Nephron (organoid): ENCODE results near the gene ANGPT4.

ENCODE experiments used
- H3K27ac Mint-ChIP-seq, 3 experiments: 2 replicates each; pipeline ENCODE4 v1.8.0; 2020; ENCODE audit warnings: mixed read lengths in 3 of 3, mild to moderate bottlenecking in 2 of 3, moderate library complexity in 1 of 3
- H3K27me3 Mint-ChIP-seq: 2 replicates; pipeline ENCODE4 v1.8.0; 2021; ENCODE audit warnings: low read depth, mild to moderate bottlenecking, moderate library complexity, mixed read lengths
- H3K36me3 Mint-ChIP-seq: 2 replicates; pipeline ENCODE4 v1.8.0; 2020; ENCODE audit warnings: low read depth, mixed read lengths
- H3K4me1 Mint-ChIP-seq: 2 replicates; pipeline ENCODE4 v1.8.0; 2020; ENCODE audit warnings: mixed read lengths
- H3K4me3 Mint-ChIP-seq, 3 experiments: 2 replicates each; pipeline ENCODE4 v1.8.0; 2020; ENCODE audit warnings: mild to moderate bottlenecking in 3 of 3, mixed read lengths in 3 of 3, moderate library complexity in 2 of 3
- H3K9me3 Mint-ChIP-seq: 2 replicates; pipeline ENCODE4 v1.8.0; 2020; ENCODE audit warnings: mixed read lengths
- CTCF ChIP-seq, 3 experiments: fragments of 200-600 bp; sonication (generic); IDR thresholded peaks; one replicate each; pipeline ENCODE4 v1.5.0; 2021; ENCODE audit warnings: antibody characterized with exemption in 3 of 3; ENCODE audit not compliant: unreplicated experiment in 3 of 3

ANGPT4 gene

DNA sequence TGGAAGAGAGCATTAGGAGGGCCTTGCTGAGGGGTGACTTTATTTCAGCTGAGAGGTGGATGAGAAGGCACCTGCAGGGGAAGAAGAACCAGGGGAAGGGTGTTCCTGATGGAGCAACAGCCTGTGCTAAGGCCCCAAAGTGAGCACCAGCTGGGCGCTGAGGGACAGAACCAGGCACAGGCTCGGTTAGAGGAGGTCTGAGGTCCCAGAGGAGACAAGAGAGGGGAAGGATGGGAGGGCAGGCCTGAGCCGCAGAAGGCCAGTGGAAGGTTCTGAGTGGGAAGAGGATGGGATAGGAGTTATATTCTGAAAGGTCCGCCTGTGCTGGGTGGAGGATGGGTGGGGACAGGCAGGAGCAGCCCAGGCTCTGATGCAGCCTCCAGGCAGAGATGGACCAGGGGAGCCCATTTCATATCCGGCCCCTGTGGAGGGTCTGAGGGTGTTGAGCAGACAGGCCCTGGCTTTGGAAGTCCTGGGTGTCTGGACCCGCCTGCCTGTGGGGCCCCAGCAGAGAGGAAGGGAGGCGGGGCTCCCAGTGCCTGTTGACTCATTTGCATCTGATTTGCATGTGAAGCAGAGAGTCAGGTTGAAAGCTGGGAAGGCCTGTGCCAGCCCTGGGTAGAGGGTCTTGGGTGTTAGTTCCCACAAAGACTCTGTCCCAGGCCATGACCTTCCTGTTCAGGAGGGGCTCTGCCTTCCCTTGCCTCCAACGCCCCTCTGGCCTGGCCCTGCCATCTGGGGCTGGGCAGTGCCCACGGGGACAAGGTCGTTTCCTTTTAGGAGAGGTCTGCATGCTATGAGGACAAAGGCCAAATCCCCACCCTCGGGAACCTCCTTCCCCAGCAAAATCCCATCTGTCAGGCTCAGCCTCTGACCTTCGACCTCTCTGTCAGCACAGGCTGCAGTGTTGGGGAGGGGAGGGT is 93.2 kb downstream of the ANGPT4 start:
- peaks cover 30% of the 10 kb centered on the region for H3K4me1 Mint-ChIP-seq
- H3K4me3 Mint-ChIP-seq, result no peak overlapping the region
- no peaks in the 10 kb centered on the region for H3K36me3 Mint-ChIP-seq
- no peaks in the 10 kb centered on the region for H3K9me3 Mint-ChIP-seq
- TF ChIP-seq CTCF (IDR thresholded peaks at IDR 0.05; ENCODE audit: unreplicated experiment in 3 of 3), result no peak
- H3K27me3 Mint-ChIP-seq, result peaks cover 11% of the 10 kb centered on the region
- no peak overlapping the region for H3K27ac Mint-ChIP-seq

DNA sequence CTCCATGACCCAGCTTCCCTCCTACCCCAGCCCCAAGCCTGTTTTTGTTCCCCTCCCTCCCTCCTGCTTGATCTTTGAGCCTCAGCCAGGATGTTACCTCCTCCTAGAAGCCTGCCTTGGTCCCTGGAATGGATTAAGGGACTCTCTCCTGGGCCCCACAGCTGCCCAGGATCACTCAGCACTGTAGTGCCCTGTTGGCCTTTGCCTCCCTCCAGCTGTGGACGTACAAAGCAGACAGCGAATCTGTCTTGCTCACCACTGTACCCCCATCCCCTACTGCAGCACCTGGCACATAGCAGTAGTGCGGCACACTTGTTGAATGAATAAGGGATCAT is 94.4 kb downstream of the ANGPT4 start:
- H3K36me3 Mint-ChIP-seq, result no peaks in the 10 kb centered on the region
- no peaks in the 10 kb centered on the region for H3K9me3 Mint-ChIP-seq
- TF ChIP-seq CTCF (IDR thresholded peaks at IDR 0.05; ENCODE audit: unreplicated experiment in 3 of 3), result no peak
- H3K27me3 Mint-ChIP-seq, result peaks cover 15% of the 10 kb centered on the region
- peaks cover 30% of the 10 kb centered on the region for H3K4me1 Mint-ChIP-seq
- no peak overlapping the region for H3K27ac Mint-ChIP-seq
- no peak overlapping the region for H3K4me3 Mint-ChIP-seq

GRCh38 chr20:821046-821730 is 94.9 kb downstream of the ANGPT4 start:
- Mint-ChIP-seq H3K27ac (peak overlapping the region; percentile 11 to 34 (median 14)), H3K27me3 (peaks cover 15% of the 10 kb centered on the region), H3K9me3 (no peaks in the 10 kb centered on the region), H3K4me1 (peaks cover 30% of the 10 kb centered on the region), H3K4me3 (peak overlapping the region in 1 of 3 experiments; percentile 9), H3K36me3 (no peaks in the 10 kb centered on the region)
- no peak for TF ChIP-seq CTCF (IDR thresholded peaks at IDR 0.05; ENCODE audit: unreplicated experiment in 3 of 3)

DNA sequence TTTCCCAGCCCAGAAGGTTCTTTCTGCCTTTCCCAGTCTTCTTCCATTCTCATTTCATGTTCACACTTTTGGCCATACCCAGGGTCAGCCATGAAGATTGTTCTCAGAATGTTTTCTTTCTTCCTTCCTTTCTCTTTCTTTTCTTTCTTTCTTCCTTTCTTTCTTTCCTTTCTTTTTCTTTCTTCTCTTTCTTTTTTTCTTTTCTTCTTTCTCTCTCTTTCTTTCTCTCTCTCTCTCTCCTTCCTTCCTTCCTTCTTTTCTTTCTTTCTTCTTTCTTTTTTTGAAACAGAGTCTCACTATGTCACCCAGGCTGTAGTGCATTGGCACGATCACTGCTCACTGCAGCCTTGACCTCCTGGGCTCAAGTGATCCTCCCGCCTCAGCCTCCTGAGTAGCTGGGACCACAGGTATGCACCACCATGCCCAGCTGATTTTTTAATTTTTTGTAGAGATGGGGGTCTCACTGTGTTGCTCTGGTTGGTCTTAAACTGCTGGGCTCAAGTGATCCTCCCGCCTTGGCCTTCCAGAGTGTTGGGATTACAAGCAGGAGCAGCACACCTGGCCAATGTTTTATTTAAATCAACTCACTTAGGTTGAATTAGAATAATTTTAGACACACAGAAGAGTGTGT is 95.7 kb downstream of the ANGPT4 start:
- Mint-ChIP-seq H3K27ac (no peak overlapping the region), H3K4me3 (no peak overlapping the region), H3K9me3 (no peaks in the 10 kb centered on the region), H3K4me1 (peaks cover 30% of the 10 kb centered on the region), H3K27me3 (peaks cover 15% of the 10 kb centered on the region), H3K36me3 (no peaks in the 10 kb centered on the region)
- TF ChIP-seq CTCF (IDR thresholded peaks at IDR 0.05; ENCODE audit: unreplicated experiment in 3 of 3), result no peak
